ENCODE results near the gene DHTKD1.

DNA sequence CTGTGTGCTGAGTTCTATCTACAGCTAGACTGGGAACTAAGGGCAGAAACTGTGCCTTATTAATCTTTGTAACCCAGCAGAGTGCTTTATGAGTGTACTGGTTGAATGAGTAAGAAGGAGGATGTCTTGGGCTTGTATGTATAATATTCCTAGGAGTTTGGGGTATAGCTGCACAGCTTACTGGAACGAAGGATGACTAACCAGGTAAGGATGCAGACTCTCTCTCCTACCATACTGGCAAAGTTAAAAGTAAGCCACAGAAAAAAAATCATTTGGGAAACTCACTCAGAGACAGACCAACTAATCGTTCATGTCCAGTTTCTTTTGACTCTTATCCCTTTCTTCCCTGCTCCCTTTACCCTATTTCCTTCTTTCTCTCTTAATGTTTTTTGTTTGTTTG lies 1.4 kb upstream of the DHTKD1 start:
- TF ChIP-seq, protein P1, sequence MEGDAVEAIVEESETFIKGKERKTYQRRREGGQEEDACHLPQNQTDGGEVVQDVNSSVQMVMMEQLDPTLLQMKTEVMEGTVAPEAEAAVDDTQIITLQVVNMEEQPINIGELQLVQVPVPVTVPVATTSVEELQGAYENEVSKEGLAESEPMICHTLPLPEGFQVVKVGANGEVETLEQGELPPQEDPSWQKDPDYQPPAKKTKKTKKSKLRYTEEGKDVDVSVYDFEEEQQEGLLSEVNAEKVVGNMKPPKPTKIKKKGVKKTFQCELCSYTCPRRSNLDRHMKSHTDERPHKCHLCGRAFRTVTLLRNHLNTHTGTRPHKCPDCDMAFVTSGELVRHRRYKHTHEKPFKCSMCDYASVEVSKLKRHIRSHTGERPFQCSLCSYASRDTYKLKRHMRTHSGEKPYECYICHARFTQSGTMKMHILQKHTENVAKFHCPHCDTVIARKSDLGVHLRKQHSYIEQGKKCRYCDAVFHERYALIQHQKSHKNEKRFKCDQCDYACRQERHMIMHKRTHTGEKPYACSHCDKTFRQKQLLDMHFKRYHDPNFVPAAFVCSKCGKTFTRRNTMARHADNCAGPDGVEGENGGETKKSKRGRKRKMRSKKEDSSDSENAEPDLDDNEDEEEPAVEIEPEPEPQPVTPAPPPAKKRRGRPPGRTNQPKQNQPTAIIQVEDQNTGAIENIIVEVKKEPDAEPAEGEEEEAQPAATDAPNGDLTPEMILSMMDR (conservative IDR thresholded peaks at IDR 0.05; ENCODE audit: low read length): no peak
- TF ChIP-seq EZH2phosphoT487 (IDR thresholded peaks at IDR 0.05; ENCODE audit: borderline replicate concordance): no peak
